OCI-LY7 (cell line): Measurements from ENCODE around the gene PRCC. TPM values are rescaled to one million over a fixed set of nuclear protein-coding genes. Genes with fewer than 3 reads are reported as not detected.

Source experiments
- BruUV-seq: library from RNA; stranded (reverse); fragments of 400-500 nt; replicated peaks from 2 replicates; lab custom pipeline; 2021; lab: Mats Ljungman, UMichigan
- CTCF ChIA-PET: fragments of 300-600 bp; sonication (Branson Sonifier 250); formaldehyde crosslinking; loops from one replicate; lab custom pipeline; 2022; ENCODE audit warnings: antibody characterized with exemption; ENCODE audit not compliant: unreplicated experiment; lab: Charles Lee
- POLR2A ChIA-PET: fragments of 300-600 bp; sonication (Branson Sonifier 250); formaldehyde crosslinking; loops from one replicate; lab custom pipeline; 2022; ENCODE audit warnings: antibody characterized with exemption; lab: Charles Lee
- DNase-seq: peaks from one replicate; pipeline ENCODE4 v3.0.0-alpha.2; 2015; ENCODE audit warnings: low spot score
- H2AFZ ChIP-seq: fragments of 200-600 bp; sonication (generic), shearing (Covaris generic); 2 replicates; pipeline ENCODE4 v1.6.1; 2014; ENCODE audit warnings: mild to moderate bottlenecking, antibody characterized with exemption, low read length, moderate library complexity
- H3K27ac ChIP-seq: fragments of 200-600 bp; sonication (generic); 2 replicates; pipeline ENCODE4 v1.5.1; 2014; ENCODE audit warnings: mixed run types, low read depth, mild to moderate bottlenecking, moderate library complexity, low read length, inconsistent platforms; ENCODE audit not compliant: poor library complexity, severe bottlenecking
- H3K36me3 ChIP-seq: fragments of 200-600 bp; sonication (generic); 2 replicates; pipeline ENCODE4 v1.6.1; 2014; ENCODE audit warnings: mild to moderate bottlenecking, antibody characterized with exemption, low read length, moderate library complexity, mixed read lengths; ENCODE audit not compliant: insufficient read depth
- H3K4me1 ChIP-seq: fragments of 200-600 bp; sonication (generic); 2 replicates; pipeline ENCODE4 v1.5.1; 2014; ENCODE audit warnings: mild to moderate bottlenecking, low read length; ENCODE audit not compliant: insufficient read depth, poor library complexity, severe bottlenecking
- H3K4me2 ChIP-seq: fragments of 200-600 bp; sonication (generic); 2 replicates; pipeline ENCODE4 v1.6.1; 2014; ENCODE audit warnings: mild to moderate bottlenecking, low read length
- H3K4me3 ChIP-seq: fragments of 200-600 bp; sonication (generic); 2 replicates; pipeline ENCODE4 v1.5.1; 2014; ENCODE audit warnings: mild to moderate bottlenecking, low read depth, low read length; ENCODE audit not compliant: poor library complexity, severe bottlenecking
- H3K79me2 ChIP-seq: fragments of 200-600 bp; sonication (generic); 2 replicates; pipeline ENCODE4 v1.6.1; 2016; ENCODE audit warnings: low read depth, mild to moderate bottlenecking, low read length, moderate library complexity, mixed read lengths; ENCODE audit not compliant: insufficient read depth
- H3K9me2 ChIP-seq: fragments of 200-600 bp; sonication (generic); 2 replicates; pipeline ENCODE4 v1.6.1; 2016; ENCODE audit warnings: mild to moderate bottlenecking, low read length, mixed read lengths; ENCODE audit not compliant: insufficient read depth
- H3K9me3 ChIP-seq: fragments of 200-600 bp; sonication (generic); 2 replicates; pipeline ENCODE4 v1.6.1; 2014; ENCODE audit warnings: mild to moderate bottlenecking, mixed run types, low read length, mixed read lengths
- H4K20me1 ChIP-seq: fragments of 200-600 bp; sonication (generic); 2 replicates; pipeline ENCODE4 v1.6.1; 2014; ENCODE audit warnings: mild to moderate bottlenecking, antibody characterized with exemption, low read length, moderate library complexity, mixed read lengths; ENCODE audit not compliant: insufficient read depth
- CTCF ChIP-seq: fragments of 200-600 bp; sonication (generic); conservative IDR thresholded peaks from 2 replicates; pipeline ENCODE4 v1.5.1; 2014; ENCODE audit warnings: mild to moderate bottlenecking, antibody characterized with exemption, low read length, moderate library complexity, mixed read lengths
- EZH2phosphoT487 ChIP-seq: fragments of 200-600 bp; sonication (generic); IDR thresholded peaks from 2 replicates; pipeline ENCODE4 v1.6.1; 2018; ENCODE audit warnings: low read depth, borderline replicate concordance, mild to moderate bottlenecking, mixed run types, antibody characterized with exemption, low read length, moderate library complexity, mixed read lengths
- intact Hi-C: fragments of 100-400 bp; cut with micrococcal nuclease; formaldehyde crosslinking; loops from one replicate; pipeline ENCODE4 v1.10.0; 2022; ENCODE audit not compliant: unreplicated experiment
- total RNA-seq, 2 experiments: library from RNA; depleted of rRNA in 1 of 2; stranded (reverse); fragments of >200 nt in 1 of 2; shearing (Covaris generic) in 1 of 2; gene quantifications; 2 replicates each; pipeline ENCODE4 v1.2.3, GENCODE V29; 2014 to 2022

PRCC gene
- total RNA-seq, 2 experiments from 2014 or later, result 54.0 to 82.9 TPM

- peaks cover 5% of the 10 kb centered on the region for H3K36me3 ChIP-seq
- no peak for DNase-seq
- no peak for TF ChIP-seq EZH2phosphoT487
- no peak for TF ChIP-seq CTCF
- ChIA-PET POLR2A (no interaction called here), CTCF (interaction anchor here (0.6 kb wide), 1 partner anchor 31 kb away, joined by 3 read pairs; no protein-coding TSS in a partner anchor)
- BruUV-seq, result no TSS peak
- no peaks in the 10 kb centered on the region for H3K9me3 ChIP-seq
- no peak overlapping the region for H3K27ac ChIP-seq
- intact Hi-C loops, result no loop called here
- H3K4me3 ChIP-seq, result no peak overlapping the region
- no peak overlapping the region for H3K4me2 ChIP-seq
- peaks cover 6% of the 10 kb centered on the region for H3K4me1 ChIP-seq
- H3K79me2 ChIP-seq, result no peaks in the 10 kb centered on the region
- H2AFZ ChIP-seq, result no peak overlapping the region
- H3K9me2 ChIP-seq, result no peaks in the 10 kb centered on the region
- no peaks in the 10 kb centered on the region for H4K20me1 ChIP-seq
These were observed 39.4 kb downstream of the PRCC start for GRCh38 chr1:156806512-156807440.

GRCh38 chr1:156807627-156808026, 40.3 kb downstream of the PRCC start:
- Histone ChIP-seq H3K4me3 (no peak overlapping the region), H4K20me1 (no peaks in the 10 kb centered on the region), H3K79me2 (no peaks in the 10 kb centered on the region), H3K36me3 (no peaks in the 10 kb centered on the region; the same call in 1 of the 2 replicates), H3K4me1 (peaks cover 6% of the 10 kb centered on the region), H2AFZ (no peak overlapping the region), H3K4me2 (no peak overlapping the region), H3K9me3 (no peaks in the 10 kb centered on the region), H3K27ac (no peak overlapping the region), H3K9me2 (no peaks in the 10 kb centered on the region)
- intact Hi-C loops, result no loop called here
- ChIA-PET CTCF (no interaction called here), POLR2A (interaction anchor here (1.3 kb wide), 1 partner anchor 23 kb away, joined by 3 read pairs; no protein-coding TSS in a partner anchor)
- DNase-seq, result no peak
- no TSS peak for BruUV-seq
- TF ChIP-seq CTCF (no peak), EZH2phosphoT487 (no peak)
